HTR-8/SVneo (cell line): ENCODE data around the gene LDLRAD4.

Source experiments
- DNase-seq: peaks from one replicate; pipeline ENCODE4 v3.0.0; 2011; ENCODE audit warnings: low spot score, mixed read lengths; ENCODE audit not compliant: insufficient read length
- FAIRE-seq: peaks from 2 replicates; lab custom pipeline; 2011; peaks lifted over from hg19 to GRCh38; lab: Jason Lieb, UNC

LDLRAD4 gene

GRCh38 chr18:13414102-13414501 is 195.5 kb downstream of the LDLRAD4 start:
- FAIRE-seq (no peak), DNase-seq (no peak)

GRCh38 chr18:13414521-13414920 is 196.0 kb downstream of the LDLRAD4 start:
- no peak for FAIRE-seq
- DNase-seq = no peak

GRCh38 chr18:13415736-13416135 is 197.2 kb downstream of the LDLRAD4 start:
- no peak for FAIRE-seq
- no peak for DNase-seq

GRCh38 chr18:13416208-13416607 is 197.6 kb downstream of the LDLRAD4 start:
- no peak for DNase-seq
- no peak for FAIRE-seq

GRCh38 chr18:13416848-13417247 is 198.3 kb downstream of the LDLRAD4 start:
- FAIRE-seq (no peak), DNase-seq (no peak)

- DNase-seq (no peak), FAIRE-seq (no peak)
These were observed 199.6 kb downstream of the LDLRAD4 start for GRCh38 chr18:13418013-13418710.

- FAIRE-seq (no peak), DNase-seq (no peak)
These were observed 202.6 kb downstream of the LDLRAD4 start for GRCh38 chr18:13420969-13421686.

- DNase-seq = no peak
- no peak for FAIRE-seq
These were observed 204.1 kb downstream of the LDLRAD4 start for GRCh38 chr18:13422541-13423147.

GRCh38 chr18:13423352-13423751 is 204.8 kb downstream of the LDLRAD4 start:
- no peak for DNase-seq
- no peak for FAIRE-seq

GRCh38 chr18:13424363-13424762 is 205.8 kb downstream of the LDLRAD4 start:
- no peak for DNase-seq
- FAIRE-seq = no peak

- DNase-seq = peak; percentile 8
- no peak for FAIRE-seq
These were observed 207.0 kb downstream of the LDLRAD4 start for GRCh38 chr18:13425357-13426091.

GRCh38 chr18:13427354-13427753 is 208.8 kb downstream of the LDLRAD4 start:
- DNase-seq (no peak), FAIRE-seq (no peak)

GRCh38 chr18:13428319-13428718 is 209.8 kb downstream of the LDLRAD4 start:
- no peak for DNase-seq
- FAIRE-seq = no peak

- DNase-seq (no peak), FAIRE-seq (no peak)
These were observed 210.5 kb downstream of the LDLRAD4 start for GRCh38 chr18:13429016-13429415.

GRCh38 chr18:13429884-13430510 is 211.4 kb downstream of the LDLRAD4 start:
- FAIRE-seq = no peak
- no peak for DNase-seq

- FAIRE-seq (no peak), DNase-seq (no peak)
These were observed 212.1 kb downstream of the LDLRAD4 start for GRCh38 chr18:13430663-13431062.

GRCh38 chr18:13431886-13432285 is 213.3 kb downstream of the LDLRAD4 start:
- no peak for FAIRE-seq

GRCh38 chr18:13433125-13433524 is 214.6 kb downstream of the LDLRAD4 start:
- DNase-seq (no peak), FAIRE-seq (no peak)

More at GRCh38 chr18:13431886-13432285, 213.3 kb downstream of the LDLRAD4 start:
- no peak for DNase-seq

GRCh38 chr18:13433685-13434084 is 215.1 kb downstream of the LDLRAD4 start:
- DNase-seq (no peak), FAIRE-seq (no peak)

- FAIRE-seq = no peak
- DNase-seq = no peak
These were observed 216.3 kb downstream of the LDLRAD4 start for GRCh38 chr18:13434854-13435253.
